GM11168 (cell line): ENCODE results near the gene TAF4.
"Not testable (repeated sequence)": the region's sequence is repeated elsewhere in the genome, so short reads cannot be mapped to it uniquely, and the experiment has no call there.

Experiments
- in situ Hi-C: fragments of 300-500 bp; cut with MboI; formaldehyde crosslinking; loops from one replicate; pipeline ENCODE4 v1.12.0; 2022; ENCODE audit warnings: low sequenced_read_pairs; ENCODE audit not compliant: unreplicated experiment

The TAF4 gene, protein sequence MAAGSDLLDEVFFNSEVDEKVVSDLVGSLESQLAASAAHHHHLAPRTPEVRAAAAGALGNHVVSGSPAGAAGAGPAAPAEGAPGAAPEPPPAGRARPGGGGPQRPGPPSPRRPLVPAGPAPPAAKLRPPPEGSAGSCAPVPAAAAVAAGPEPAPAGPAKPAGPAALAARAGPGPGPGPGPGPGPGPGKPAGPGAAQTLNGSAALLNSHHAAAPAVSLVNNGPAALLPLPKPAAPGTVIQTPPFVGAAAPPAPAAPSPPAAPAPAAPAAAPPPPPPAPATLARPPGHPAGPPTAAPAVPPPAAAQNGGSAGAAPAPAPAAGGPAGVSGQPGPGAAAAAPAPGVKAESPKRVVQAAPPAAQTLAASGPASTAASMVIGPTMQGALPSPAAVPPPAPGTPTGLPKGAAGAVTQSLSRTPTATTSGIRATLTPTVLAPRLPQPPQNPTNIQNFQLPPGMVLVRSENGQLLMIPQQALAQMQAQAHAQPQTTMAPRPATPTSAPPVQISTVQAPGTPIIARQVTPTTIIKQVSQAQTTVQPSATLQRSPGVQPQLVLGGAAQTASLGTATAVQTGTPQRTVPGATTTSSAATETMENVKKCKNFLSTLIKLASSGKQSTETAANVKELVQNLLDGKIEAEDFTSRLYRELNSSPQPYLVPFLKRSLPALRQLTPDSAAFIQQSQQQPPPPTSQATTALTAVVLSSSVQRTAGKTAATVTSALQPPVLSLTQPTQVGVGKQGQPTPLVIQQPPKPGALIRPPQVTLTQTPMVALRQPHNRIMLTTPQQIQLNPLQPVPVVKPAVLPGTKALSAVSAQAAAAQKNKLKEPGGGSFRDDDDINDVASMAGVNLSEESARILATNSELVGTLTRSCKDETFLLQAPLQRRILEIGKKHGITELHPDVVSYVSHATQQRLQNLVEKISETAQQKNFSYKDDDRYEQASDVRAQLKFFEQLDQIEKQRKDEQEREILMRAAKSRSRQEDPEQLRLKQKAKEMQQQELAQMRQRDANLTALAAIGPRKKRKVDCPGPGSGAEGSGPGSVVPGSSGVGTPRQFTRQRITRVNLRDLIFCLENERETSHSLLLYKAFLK

DNA sequence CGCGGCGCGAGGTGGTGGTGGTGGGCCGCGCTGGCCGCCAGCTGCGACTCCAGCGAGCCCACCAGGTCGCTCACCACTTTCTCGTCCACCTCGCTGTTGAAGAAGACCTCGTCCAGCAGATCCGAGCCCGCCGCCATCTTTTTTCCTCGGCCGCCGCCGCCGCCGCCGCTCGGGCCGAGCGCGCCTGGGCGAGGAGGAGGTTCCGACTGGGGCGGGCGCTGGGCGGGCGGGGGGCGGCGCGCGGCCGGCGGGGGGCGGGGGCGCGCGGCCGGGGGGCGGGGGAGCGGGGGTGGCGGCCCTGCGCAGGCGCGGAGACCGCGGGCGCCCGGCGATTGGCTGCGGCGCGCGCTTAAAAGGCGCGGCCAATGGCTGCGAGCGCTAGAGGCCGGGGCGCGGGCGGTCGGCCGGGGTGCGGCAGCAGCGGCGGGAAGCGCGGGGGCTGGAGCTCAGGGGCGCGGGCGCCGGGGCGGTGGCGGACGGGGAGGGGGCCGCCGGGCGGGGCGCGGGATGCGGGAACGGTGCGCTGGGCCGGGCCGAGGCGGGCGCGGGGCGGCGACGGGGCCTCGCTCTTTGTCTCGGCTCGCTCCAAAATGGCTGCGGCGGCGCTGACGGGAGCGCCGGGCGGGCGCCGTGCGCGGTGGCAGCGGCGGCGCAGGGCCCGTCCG, at the start of gene TAF4:
Gene TAF4, minus strand, starts transcription at position 208 of the 665 bp plus-strand sequence. Its CDS starts 71 bp downstream, at position 137.
- in situ Hi-C loops: no loop called here

DNA sequence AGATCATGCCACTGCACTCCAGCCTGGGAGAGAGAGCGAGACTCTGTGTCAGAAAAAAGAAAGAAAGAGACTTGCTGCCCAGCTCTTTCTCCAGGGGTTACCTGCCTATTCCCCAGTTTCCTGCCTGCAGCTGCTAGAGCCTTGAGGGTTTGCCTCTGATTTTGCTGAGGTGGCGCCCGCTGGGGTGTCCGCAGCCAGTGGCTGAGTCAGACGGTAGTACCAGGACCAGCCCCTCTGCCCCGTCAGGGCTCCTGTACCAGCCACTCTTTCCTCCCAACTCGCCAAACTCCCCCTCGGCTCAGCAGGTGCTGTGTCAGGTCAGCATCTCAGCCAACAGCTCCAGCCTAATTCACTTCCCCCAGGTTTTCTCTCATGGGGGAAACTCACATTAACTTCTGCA, 49.2 kb upstream of the TAF4 start:
- in situ Hi-C loops: no loop called here

DNA sequence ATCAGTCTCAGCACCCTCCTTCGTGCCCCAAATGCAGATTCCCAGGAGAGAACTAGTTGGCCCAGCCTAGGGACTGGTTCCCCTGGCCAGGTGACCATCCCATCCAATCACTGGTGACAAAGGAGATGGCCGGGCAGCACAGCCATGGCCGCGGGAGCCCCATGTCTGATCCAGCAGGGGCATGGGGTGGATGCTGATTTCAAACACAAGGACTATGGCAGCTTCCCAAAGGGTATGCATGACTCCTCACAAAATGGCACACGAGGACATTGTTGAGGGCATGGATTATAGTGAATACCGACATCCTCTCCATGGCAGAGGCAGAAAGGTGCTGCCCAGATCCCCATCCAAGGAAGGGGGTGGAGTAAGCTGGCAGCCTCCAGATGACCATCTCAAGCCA, 46.7 kb upstream of the TAF4 start:
- in situ Hi-C loops: no loop called here

DNA sequence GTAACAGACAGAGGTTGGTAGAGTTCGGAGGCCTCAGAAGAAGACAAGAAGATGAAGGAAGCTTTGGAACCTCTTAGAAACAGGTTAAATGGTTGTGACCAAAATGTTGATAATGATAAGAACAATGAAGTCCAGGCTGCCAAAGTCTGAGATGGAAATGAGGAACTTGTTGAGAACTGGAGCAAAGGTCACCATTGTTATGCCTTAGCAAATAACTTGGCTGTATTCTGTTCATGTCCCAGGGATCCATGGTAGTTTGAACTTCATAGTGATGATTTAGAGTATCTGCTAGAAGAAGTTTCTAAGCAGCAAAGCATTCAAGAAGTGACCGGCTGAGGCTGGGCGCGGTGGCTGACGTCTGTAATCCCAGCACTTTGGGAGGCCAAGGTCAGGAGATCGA, 45.5 kb upstream of the TAF4 start:
- in situ Hi-C loops: no loop called here

DNA sequence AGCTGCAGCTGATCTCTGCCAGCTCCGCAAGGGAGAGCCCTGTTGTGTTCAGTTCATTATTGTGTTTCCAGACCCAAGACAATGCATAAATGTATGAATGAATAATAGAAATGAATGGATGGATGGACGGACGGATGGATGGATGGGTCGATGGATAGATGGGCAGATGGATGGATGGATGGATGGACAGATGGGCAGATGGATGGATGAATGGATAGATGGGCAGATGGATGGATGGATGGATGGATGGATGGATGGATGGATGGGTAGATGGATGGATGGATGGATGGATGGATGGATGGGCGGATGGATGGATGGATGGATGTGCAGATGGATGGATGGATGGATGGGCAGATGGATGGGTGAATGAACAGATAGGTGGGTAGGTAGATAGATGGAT, 39.9 kb upstream of the TAF4 start:
- in situ Hi-C loops: no loop called here

DNA sequence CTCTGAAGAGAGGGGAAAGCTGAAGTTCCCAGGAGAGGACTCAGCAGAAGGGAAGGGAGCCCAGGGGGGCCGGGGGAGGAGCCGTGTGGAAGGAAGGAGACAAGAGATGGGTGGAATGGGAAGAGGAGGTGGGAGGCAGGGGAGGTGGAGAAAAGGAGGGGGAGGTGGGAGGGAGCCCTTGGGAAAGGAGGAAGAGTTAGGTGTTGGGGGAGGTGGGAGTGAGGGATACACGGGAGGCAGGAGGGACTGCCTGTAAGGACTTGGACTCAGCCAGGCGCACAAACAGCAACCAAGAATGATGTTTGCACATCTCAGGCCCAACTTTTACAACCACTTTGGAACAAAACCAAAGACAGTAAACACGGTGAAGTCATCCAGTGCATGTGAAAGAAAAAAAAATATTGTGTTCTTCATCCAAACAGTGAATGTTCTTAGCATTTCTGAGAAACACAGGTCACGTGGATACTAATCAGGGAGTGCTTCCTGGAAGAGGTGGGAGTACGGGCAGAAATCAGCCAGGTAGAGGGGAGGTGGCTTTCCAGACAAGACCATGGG, 39.2 kb upstream of the TAF4 start:
- in situ Hi-C loops: no loop called here

DNA sequence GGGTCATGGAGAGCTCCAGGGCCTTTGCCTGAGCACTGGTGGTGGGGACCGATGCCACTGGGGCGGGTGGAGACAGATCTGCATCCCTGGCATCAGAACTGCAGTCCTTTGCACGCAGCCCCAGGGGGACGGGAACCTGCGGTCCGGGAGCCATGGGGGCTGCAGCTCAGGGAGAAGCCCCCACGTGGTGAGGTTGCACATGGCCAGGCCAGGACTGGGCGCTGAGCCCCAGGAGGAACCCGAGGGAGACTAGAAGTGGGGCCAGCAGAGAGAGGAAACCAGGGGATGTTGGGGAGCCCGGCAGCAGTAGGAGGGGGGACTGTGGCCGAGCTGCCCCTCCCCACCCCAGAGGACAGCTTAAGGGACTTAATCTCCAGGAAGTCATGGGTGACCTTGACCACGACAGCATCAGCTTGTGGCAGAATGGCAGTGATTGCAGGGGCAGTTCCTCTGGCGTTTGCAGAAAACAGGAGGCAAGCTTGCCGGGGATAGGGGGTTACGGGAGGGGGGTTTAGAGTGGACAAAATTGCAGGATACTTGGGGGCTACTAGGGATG, 38.6 kb upstream of the TAF4 start:
- in situ Hi-C loops: no loop called here

DNA sequence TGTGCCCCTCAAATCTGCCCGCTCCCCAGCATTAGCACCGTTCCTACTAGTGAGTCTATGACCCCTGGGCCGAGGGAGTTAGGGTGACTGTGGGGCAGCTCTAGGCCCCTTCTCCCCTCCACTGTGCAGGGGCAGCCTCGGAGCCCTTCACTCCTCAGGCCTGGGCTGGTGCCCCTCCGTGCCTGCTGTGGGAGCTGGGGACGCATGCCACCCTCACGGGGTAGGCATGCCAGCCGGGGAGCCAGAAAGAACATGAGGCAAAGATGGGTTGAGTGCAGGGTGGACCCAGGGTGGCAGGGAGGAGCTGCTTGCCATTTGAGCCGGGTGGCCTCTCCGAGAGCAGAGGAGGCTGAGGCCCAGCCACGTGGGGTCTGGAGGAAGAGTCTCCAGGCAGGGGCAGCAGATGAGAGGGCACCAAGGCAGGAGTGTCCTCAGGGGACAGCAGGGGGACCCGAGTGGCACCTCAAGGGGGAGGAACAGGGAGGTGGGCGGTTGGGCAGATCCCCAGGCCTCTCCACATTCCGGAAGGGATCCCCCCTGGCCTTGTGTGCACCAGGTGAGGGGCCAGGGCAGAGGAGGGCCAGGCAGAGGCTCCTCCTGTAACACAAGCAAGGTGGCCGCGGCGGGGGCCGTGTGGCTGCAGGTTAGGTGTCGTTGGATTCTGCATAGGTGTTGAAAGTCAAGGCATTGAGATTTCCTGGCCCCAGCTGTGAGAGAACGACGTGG, 38.0 kb upstream of the TAF4 start:
- in situ Hi-C loops: no loop called here

DNA sequence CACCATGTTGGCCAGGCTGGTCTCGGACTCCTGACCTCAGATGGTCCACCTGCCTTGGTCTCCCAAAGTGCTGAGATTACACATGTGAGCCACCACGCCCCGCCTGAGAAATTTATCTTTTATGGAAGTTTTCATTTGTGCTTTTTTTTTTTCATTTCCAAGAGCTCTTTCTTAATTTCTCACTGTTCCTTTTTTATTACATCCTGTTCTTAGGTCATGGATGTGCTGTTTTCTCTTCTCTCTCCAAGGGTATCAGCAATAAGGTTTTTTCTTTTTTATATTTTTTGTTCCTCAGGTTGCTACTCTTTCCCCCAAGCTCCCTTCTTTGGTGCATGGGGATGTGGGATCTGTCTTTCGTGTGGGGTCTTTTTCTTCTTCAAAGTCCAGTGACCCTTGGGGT, 35.4 kb upstream of the TAF4 start:
- in situ Hi-C loops: no loop called here

DNA sequence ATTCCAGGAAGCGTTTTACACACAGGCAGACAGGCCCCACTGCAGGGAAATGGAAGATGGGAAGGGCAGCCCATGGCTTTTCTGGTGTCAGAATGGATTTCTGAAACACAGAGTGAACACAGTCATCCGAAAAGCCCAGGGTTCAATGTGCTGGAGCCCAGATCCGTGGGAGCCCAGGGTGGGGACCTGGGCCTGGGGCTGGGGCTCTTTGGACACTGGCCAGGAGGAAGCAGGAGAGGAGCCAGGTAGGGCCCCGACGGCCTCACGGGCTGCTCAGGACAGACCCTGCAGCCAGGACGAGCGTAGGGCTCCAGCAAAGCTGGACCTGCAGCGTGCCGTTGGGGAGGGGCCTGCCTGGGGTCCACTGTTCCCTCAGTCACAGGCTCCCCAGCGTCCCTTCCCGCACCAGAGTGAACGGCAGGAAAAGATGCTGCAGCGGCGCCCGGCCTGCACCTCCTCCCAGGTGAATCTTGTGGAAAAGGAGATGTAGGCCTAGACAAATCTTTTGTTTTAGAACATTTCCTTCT, 32.3 kb upstream of the TAF4 start:
- in situ Hi-C loops: no loop called here

DNA sequence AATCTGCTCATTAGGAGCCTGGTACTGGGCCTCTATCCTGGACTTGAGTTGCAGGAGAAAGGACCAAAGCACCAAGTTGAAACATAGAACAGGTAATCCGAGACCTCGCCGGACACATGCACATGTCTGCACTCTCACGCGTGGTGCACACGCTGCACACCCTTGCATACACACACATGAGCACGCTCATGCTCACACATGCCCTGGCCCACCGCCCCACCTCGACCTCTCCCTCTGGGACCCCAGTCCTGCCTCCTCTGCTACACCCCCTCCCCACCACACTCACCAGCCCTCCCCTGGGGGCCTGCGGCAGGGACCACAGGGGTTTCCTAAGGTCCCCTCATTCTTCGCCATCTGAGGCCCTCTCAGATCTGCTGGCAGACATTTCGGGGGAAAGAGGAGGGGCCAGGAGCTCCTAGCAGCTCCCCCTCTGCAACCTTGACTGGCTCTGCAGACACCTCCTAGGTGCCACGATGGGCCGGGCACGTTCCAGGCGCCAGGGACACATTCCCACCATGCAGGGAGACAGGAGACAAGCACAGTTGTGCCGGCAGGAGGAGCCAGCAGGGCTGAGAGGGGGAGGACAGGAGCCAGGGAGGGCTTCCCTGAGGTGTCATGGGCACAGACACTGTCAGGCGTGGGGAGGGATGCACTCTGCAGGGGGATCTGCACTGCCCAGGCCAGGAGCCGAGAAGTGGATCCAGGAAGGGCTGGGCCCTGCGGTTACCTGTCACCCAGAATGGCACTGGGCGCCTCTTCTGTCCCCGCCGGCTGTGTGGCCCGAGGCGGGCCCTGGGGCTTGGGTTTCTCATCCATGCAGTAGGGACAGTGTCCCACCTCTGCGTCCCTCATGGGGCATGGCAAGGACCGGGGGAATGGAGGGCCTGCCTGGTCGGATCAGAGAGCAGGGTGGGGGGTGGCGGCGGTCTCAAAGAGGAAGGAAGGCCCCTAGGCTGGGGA, 31.0 kb upstream of the TAF4 start:
- in situ Hi-C loops: no loop called here

DNA sequence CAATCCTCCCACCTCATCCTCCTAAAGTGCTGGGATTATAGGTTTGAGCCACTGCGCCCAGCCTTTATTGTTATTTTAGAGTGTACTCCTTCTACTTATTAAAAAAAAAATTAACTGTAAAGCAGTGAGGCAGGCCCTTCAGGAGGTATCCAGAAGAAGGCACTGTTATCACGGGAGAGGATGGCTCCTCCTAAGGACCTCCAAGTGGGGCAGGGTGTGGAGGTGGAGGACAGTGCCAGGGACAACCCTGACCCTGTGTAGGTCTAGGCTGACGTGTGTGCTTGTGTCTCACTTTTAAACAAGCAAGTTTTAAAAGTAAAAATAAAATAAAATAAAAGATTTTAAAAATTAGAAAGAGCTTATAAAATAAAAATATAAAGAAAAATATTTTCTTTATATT, 23.7 kb upstream of the TAF4 start:
- in situ Hi-C loops: no loop called here

DNA sequence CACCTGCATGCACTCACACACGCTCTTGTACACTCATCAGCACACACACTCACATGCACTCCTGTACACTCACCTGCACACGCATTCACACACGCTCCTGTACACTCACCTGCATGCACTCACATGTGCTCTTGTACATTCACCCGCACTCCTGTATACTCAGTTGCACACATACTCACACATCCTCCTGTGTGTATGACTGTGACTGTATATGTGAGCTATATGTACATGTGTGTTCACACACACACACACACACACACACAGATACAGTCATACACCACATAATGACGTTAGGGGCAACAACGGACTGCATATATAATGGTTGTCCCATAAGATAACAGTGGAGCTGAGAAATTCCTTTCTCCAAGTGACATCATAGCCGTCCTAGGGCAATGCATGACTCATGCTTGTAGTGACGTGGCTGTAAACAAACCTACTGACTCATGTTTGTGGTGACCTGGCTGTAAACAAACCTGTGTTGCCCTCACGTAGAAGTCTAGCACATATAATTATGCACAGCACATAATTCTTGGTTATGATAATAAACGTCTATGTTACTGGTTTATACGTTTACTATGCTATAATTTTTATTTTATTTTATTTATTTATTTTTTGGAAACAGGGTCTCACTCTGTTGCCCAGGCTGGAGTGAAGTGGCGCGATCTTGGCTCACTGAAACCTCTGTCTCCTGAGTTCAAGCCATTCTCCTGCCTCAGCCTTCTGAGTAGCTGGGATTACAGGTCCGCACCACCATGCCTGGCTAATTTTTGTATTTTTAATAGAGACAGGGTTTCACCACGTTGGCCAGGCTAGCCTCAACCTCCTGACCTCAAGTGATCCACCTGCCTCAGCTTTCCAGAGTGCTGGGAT, 22.8 kb upstream of the TAF4 start:
- in situ Hi-C loops: no loop called here

DNA sequence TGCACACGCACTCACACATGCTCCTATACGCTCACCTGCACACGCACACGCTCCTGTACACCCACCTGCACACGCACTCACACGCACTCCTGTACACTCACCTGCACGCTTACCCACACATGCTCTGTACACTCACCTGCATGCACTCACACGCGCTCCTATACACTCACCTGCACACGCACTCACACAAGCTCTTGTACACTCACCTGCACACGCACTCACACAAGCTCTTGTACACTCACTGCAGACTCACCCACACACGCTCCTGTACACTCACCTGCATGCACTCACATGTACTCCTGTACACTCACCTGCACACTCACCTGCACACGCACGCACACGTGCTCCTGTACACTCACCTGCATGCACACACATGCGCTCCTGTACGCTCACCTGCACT, 22.0 kb upstream of the TAF4 start:
- in situ Hi-C loops: no loop called here

DNA sequence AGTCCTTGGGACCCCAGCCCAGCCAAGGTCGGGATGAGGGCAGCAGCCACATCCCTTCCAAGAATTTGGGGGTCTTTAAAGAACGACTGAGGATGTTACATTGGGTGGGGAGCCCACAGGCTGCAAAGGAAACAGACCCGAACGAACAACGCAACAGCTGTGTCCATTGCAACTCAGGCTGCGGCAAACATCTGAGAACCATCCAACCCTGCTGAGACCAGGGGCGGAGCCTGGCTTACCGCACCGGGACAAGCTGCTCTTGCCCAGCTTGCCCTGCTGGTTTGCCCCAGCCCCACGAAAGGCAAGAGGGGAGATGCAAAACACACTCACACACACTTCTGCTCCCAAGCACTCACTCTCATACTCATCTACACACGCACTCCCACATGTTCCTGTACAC, 21.5 kb upstream of the TAF4 start:
- in situ Hi-C loops: no loop called here

DNA sequence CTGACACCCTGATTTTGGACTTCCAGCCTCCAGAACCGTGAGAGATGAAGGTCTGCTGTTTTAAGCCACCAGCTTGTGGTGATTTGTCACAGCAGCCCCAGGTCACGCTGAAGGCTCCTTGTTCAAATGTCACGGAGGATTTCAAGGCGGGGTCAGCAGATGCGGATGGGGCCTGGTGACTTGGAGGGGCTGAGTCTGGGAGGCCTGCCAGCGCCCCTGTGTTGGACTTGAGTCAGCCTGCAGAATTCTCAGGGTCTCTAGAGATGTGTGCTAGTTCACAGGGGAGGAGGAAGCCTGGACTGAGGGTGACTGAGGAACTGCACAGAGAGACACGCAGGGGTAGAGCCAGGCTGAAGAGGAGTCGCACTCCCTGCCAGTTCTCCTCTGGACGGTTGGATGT, 19.5 kb upstream of the TAF4 start:
- in situ Hi-C loops: no loop called here

DNA sequence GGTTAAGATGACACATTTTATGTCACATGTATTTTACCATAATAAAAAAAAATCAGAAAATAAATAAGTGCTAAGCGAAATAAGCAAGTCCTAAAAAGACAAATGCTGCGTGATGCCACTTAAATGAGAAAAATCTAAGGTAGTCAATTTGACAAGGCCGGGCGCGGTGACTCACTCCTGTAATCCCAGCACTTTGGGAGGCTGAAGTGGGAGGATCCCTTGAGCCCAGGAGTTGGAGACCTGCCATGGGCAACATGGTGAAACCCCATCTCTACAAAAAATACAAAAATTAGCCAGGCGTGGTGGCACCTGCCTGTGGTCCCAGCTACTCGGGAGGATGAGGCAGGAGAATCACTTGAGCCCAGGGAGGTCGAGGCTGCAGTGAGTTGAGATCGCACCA, 18.5 kb upstream of the TAF4 start:
- in situ Hi-C loops: not testable (repeated sequence)
